ENCODE data around the gene TRMT61A. TPM values are rescaled to one million over a fixed set of nuclear protein-coding genes. Genes with fewer than 3 reads are reported as not detected.

The TRMT61A gene
- total RNA-seq, 1 experiment from 2014 or later, result 15.5 TPM

DNA sequence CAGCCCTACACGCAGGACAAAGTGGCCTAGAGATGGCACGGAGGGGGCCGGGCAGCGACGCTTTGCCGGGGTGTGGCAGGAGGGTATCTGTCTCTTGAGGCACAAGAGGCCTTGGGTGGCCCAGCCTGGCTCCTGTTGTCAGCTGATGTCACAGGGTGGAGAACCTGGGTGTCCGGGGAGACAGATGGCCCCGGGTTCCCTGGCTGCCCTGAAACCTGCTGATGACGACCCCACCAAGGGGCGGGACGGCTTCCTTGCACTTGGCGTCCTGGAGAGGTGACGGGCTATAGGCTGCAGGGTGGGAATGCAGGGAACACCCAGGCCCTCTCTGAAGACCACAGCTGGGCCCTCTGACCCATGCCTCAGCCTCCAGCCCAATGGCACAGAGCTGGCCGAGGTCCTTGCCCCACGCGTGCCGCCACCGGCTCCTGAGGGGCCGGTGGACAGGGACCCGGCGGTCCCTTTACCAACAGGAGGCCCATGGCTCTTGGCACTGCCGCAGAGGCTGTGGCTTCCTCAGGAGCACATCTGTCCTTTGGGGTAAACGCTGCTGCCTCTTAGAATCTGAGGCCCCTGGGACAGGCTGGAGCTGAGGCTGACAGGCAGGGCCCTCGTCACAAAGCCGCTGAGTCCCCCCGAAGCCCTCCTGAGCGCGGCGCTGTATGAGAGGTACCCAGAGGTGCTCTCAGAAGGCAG lies 16.4 kb downstream of the TRMT61A start:
- no peak for DNase-seq (ENCODE audit: low spot score)
- H3K4me1 Mint-ChIP-seq, result peaks cover 5% of the 10 kb centered on the region; the same call in 1 of the 2 replicates
- H3K27me3 Mint-ChIP-seq (ENCODE audit: low read depth), result peaks cover 5% of the 10 kb centered on the region
- no peaks in the 10 kb centered on the region for H3K9me3 Mint-ChIP-seq
- no peak overlapping the region for H3K27ac Mint-ChIP-seq
- ChIA-PET CTCF (interaction anchor here (21.0 kb wide), 1 partner anchor 27 kb away, joined by 455 read pairs; the partner anchor contains the start of gene CKB), POLR2A (no interaction called here)
- TF ChIP-seq, protein P1, sequence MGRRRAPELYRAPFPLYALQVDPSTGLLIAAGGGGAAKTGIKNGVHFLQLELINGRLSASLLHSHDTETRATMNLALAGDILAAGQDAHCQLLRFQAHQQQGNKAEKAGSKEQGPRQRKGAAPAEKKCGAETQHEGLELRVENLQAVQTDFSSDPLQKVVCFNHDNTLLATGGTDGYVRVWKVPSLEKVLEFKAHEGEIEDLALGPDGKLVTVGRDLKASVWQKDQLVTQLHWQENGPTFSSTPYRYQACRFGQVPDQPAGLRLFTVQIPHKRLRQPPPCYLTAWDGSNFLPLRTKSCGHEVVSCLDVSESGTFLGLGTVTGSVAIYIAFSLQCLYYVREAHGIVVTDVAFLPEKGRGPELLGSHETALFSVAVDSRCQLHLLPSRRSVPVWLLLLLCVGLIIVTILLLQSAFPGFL (CRISPR knock-in tag; IDR thresholded peaks at IDR 0.05; ENCODE audit: borderline replicate concordance), result no peak
- TF ChIP-seq IRF2 (CRISPR knock-in tag; IDR thresholded peaks at IDR 0.05; ENCODE audit: borderline replicate concordance, low read depth) (no peak), TEAD1 (CRISPR knock-in tag; IDR thresholded peaks at IDR 0.05) (no peak), ZNF416 (CRISPR knock-in tag; IDR thresholded peaks at IDR 0.05) (no peak), TCF7 (CRISPR knock-in tag; IDR thresholded peaks at IDR 0.05; ENCODE audit: low read depth) (no peak), TP53 (CRISPR knock-in tag; IDR thresholded peaks at IDR 0.05) (no peak), JUN (CRISPR knock-in tag; IDR thresholded peaks at IDR 0.05) (no peak), CBFB (CRISPR knock-in tag; IDR thresholded peaks at IDR 0.05; ENCODE audit: low read depth) (no peak), SOX15 (CRISPR knock-in tag; IDR thresholded peaks at IDR 0.05) (no peak), HMGA2 (CRISPR knock-in tag; IDR thresholded peaks at IDR 0.05) (no peak), ZNF263 (CRISPR knock-in tag; IDR thresholded peaks at IDR 0.05; ENCODE audit: low read depth) (no peak), ESRRA (CRISPR knock-in tag; IDR thresholded peaks at IDR 0.05; ENCODE audit: borderline replicate concordance) (no peak), RELA (CRISPR knock-in tag; IDR thresholded peaks at IDR 0.05; ENCODE audit: borderline replicate concordance) (no peak)
- TF ChIP-seq, protein P2, sequence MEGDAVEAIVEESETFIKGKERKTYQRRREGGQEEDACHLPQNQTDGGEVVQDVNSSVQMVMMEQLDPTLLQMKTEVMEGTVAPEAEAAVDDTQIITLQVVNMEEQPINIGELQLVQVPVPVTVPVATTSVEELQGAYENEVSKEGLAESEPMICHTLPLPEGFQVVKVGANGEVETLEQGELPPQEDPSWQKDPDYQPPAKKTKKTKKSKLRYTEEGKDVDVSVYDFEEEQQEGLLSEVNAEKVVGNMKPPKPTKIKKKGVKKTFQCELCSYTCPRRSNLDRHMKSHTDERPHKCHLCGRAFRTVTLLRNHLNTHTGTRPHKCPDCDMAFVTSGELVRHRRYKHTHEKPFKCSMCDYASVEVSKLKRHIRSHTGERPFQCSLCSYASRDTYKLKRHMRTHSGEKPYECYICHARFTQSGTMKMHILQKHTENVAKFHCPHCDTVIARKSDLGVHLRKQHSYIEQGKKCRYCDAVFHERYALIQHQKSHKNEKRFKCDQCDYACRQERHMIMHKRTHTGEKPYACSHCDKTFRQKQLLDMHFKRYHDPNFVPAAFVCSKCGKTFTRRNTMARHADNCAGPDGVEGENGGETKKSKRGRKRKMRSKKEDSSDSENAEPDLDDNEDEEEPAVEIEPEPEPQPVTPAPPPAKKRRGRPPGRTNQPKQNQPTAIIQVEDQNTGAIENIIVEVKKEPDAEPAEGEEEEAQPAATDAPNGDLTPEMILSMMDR (IDR thresholded peaks at IDR 0.05), result no peak
- TF ChIP-seq, protein P3, sequence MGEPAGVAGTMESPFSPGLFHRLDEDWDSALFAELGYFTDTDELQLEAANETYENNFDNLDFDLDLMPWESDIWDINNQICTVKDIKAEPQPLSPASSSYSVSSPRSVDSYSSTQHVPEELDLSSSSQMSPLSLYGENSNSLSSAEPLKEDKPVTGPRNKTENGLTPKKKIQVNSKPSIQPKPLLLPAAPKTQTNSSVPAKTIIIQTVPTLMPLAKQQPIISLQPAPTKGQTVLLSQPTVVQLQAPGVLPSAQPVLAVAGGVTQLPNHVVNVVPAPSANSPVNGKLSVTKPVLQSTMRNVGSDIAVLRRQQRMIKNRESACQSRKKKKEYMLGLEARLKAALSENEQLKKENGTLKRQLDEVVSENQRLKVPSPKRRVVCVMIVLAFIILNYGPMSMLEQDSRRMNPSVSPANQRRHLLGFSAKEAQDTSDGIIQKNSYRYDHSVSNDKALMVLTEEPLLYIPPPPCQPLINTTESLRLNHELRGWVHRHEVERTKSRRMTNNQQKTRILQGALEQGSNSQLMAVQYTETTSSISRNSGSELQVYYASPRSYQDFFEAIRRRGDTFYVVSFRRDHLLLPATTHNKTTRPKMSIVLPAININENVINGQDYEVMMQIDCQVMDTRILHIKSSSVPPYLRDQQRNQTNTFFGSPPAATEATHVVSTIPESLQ (CRISPR knock-in tag; IDR thresholded peaks at IDR 0.05), result no peak
- TF ChIP-seq, protein P4, sequence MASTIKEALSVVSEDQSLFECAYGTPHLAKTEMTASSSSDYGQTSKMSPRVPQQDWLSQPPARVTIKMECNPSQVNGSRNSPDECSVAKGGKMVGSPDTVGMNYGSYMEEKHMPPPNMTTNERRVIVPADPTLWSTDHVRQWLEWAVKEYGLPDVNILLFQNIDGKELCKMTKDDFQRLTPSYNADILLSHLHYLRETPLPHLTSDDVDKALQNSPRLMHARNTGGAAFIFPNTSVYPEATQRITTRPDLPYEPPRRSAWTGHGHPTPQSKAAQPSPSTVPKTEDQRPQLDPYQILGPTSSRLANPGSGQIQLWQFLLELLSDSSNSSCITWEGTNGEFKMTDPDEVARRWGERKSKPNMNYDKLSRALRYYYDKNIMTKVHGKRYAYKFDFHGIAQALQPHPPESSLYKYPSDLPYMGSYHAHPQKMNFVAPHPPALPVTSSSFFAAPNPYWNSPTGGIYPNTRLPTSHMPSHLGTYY (CRISPR knock-in tag; IDR thresholded peaks at IDR 0.05), result no peak
- H3K36me3 Mint-ChIP-seq, result no peaks in the 10 kb centered on the region
- H3K4me3 Mint-ChIP-seq, result no peak overlapping the region
- ATAC-seq, result no peak

DNA sequence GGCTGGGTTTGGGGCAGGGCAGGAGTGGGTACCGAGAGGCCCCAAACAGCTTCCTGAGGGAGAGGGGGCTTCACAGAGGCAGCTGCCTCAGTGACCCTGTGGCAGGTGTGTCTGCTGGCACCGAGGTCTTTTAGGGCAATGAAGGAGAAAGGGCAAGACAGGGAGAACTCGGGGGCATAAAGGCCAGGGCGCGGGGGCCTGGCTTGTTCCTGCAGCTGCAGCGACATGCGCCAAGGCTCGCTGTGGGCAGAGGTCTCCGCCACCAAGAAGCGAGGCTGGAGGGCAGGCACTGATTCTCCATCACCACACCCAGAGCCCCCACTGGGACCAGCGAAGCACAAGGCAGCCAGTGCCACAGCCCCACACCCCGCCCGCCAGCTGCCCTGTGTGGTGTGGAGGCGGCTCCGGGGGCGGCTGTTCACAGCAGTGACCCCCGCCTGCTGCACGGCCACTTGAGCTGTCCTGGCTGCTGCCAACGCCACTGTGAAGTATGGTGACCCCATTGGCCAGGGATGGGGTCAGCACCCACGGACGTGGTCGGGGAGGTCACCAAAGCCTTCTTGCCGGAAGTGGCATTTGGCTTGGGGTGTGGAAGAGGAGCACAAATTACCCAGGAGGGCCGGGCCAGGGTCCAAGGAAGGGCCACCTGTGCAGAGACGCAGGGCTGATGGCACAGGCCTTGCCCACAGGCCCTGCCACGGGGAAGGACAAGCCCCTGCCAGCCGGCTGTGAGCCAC lies 17.1 kb downstream of the TRMT61A start:
- H3K27me3 Mint-ChIP-seq (ENCODE audit: low read depth), result no peaks in the 10 kb centered on the region
- ATAC-seq, result no peak
- POLR2A ChIA-PET, result no interaction called here
- TF ChIP-seq, protein P5, sequence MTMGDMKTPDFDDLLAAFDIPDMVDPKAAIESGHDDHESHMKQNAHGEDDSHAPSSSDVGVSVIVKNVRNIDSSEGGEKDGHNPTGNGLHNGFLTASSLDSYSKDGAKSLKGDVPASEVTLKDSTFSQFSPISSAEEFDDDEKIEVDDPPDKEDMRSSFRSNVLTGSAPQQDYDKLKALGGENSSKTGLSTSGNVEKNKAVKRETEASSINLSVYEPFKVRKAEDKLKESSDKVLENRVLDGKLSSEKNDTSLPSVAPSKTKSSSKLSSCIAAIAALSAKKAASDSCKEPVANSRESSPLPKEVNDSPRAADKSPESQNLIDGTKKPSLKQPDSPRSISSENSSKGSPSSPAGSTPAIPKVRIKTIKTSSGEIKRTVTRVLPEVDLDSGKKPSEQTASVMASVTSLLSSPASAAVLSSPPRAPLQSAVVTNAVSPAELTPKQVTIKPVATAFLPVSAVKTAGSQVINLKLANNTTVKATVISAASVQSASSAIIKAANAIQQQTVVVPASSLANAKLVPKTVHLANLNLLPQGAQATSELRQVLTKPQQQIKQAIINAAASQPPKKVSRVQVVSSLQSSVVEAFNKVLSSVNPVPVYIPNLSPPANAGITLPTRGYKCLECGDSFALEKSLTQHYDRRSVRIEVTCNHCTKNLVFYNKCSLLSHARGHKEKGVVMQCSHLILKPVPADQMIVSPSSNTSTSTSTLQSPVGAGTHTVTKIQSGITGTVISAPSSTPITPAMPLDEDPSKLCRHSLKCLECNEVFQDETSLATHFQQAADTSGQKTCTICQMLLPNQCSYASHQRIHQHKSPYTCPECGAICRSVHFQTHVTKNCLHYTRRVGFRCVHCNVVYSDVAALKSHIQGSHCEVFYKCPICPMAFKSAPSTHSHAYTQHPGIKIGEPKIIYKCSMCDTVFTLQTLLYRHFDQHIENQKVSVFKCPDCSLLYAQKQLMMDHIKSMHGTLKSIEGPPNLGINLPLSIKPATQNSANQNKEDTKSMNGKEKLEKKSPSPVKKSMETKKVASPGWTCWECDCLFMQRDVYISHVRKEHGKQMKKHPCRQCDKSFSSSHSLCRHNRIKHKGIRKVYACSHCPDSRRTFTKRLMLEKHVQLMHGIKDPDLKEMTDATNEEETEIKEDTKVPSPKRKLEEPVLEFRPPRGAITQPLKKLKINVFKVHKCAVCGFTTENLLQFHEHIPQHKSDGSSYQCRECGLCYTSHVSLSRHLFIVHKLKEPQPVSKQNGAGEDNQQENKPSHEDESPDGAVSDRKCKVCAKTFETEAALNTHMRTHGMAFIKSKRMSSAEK (CRISPR knock-in tag; IDR thresholded peaks at IDR 0.05; ENCODE audit: borderline replicate concordance), result no peak
- TF ChIP-seq RORB (CRISPR knock-in tag; IDR thresholded peaks at IDR 0.05) (no peak), ELF4 (CRISPR knock-in tag; IDR thresholded peaks at IDR 0.05; ENCODE audit: low read depth) (no peak), RELA (CRISPR knock-in tag; IDR thresholded peaks at IDR 0.05; ENCODE audit: borderline replicate concordance) (no peak)
- TF ChIP-seq, protein P6, sequence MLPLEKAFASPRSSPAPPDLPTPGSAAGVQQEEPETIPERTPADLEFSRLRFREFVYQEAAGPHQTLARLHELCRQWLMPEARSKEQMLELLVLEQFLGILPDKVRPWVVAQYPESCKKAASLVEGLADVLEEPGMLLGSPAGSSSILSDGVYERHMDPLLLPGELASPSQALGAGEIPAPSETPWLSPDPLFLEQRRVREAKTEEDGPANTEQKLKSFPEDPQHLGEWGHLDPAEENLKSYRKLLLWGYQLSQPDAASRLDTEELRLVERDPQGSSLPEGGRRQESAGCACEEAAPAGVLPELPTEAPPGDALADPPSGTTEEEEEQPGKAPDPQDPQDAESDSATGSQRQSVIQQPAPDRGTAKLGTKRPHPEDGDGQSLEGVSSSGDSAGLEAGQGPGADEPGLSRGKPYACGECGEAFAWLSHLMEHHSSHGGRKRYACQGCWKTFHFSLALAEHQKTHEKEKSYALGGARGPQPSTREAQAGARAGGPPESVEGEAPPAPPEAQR (CRISPR knock-in tag; IDR thresholded peaks at IDR 0.05), result no peak
- TF ChIP-seq, protein P7, sequence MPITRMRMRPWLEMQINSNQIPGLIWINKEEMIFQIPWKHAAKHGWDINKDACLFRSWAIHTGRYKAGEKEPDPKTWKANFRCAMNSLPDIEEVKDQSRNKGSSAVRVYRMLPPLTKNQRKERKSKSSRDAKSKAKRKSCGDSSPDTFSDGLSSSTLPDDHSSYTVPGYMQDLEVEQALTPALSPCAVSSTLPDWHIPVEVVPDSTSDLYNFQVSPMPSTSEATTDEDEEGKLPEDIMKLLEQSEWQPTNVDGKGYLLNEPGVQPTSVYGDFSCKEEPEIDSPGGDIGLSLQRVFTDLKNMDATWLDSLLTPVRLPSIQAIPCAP (CRISPR knock-in tag; IDR thresholded peaks at IDR 0.05), result no peak

More for the DNA sequence above, 17.1 kb downstream of the TRMT61A start:
- no peaks in the 10 kb centered on the region for H3K36me3 Mint-ChIP-seq
- CTCF ChIA-PET, result interaction anchor here (0.6 to 21.0 kb wide), 12 partner anchors 9 to 212 kb away, joined by 3 to 455 read pairs (median 6); partner anchors contain the start of genes BAG5, CKB, COA8 and EIF5
- no peak overlapping the region for H3K27ac Mint-ChIP-seq
- H3K4me1 Mint-ChIP-seq, result peaks cover 5% of the 10 kb centered on the region; the same call in 1 of the 2 replicates
- H3K4me3 Mint-ChIP-seq, result no peak overlapping the region
- no peak for DNase-seq (ENCODE audit: low spot score)
- no peaks in the 10 kb centered on the region for H3K9me3 Mint-ChIP-seq
